ENCODE data around the gene PHLDA2. TPM values are rescaled to one million over a fixed set of nuclear protein-coding genes. Genes with fewer than 3 reads are reported as not detected.
A peak's percentile ranks its signal among the peaks of the same experiment; 100 is the strongest.

Gene PHLDA2
- total and polyA plus RNA-seq, 2 of the 13 experiments (the other 11 are each of a cell fraction or from before 2014, with no cell fraction given) = 0.55 to 0.78 TPM

- peak; percentile 72; the same call in 1 of the 2 replicates for TF ChIP-seq ZNF598 (CRISPR knock-in tag; IDR thresholded peaks at IDR 0.05; ENCODE audit: borderline replicate concordance)
- TF ChIP-seq MAZ (IDR thresholded peaks at IDR 0.05; ENCODE audit: borderline replicate concordance, low read depth, low read length) = no peak
- TF ChIP-seq MAZ (CRISPR knock-in tag; IDR thresholded peaks at IDR 0.05; ENCODE audit: low read depth) = peak; percentile 75
- TF ChIP-seq ZNF281 (CRISPR knock-in tag; IDR thresholded peaks at IDR 0.05; ENCODE audit: borderline replicate concordance) = no peak; the same call in 1 of the 2 replicates
- TF ChIP-seq TEAD3 (CRISPR knock-in tag; optimal IDR thresholded peaks at IDR 0.05; ENCODE audit: borderline replicate concordance) = no peak
- 0 out of 2 replicates have a peak, but pooled peaks have one; percentile 48 for TF ChIP-seq ZBTB42 (CRISPR knock-in tag; IDR thresholded peaks at IDR 0.05)
- TF ChIP-seq ZNF337 (CRISPR knock-in tag; IDR thresholded peaks at IDR 0.05; ENCODE audit: borderline replicate concordance, low read depth) = 0 out of 2 replicates have a peak, but pooled peaks have one; percentile 33
- TF ChIP-seq CREM (IDR thresholded peaks at IDR 0.05) = no peak
- TF ChIP-seq CREM (CRISPR knock-in tag; IDR thresholded peaks at IDR 0.05) = no peak
- TF ChIP-seq MXI1 (IDR thresholded peaks at IDR 0.05; ENCODE audit: borderline replicate concordance, low read depth, low read length) = peak; percentile 64; the same call in 1 of the 3 replicates
- no peak for TF ChIP-seq TERF1 (CRISPR knock-in tag; IDR thresholded peaks at IDR 0.05)
- TF ChIP-seq ZNF296 (CRISPR knock-in tag; conservative IDR thresholded peaks at IDR 0.05) = peak; percentile 69; the same call in 1 of the 2 replicates
- TF ChIP-seq NFE2 (CRISPR knock-in tag; IDR thresholded peaks at IDR 0.05) = peak; percentile 93
- 0 out of 2 replicates have a peak, but pooled peaks have one; percentile 33 for TF ChIP-seq ZNF136 (CRISPR knock-in tag; IDR thresholded peaks at IDR 0.05; ENCODE audit: low read depth)
- TF ChIP-seq SALL1 (CRISPR knock-in tag; IDR thresholded peaks at IDR 0.05) = peak; percentile 16; the same call in 1 of the 2 replicates
- peak; percentile 36; the same call in 1 of the 2 replicates for TF ChIP-seq CTCF (CRISPR knock-in tag; IDR thresholded peaks at IDR 0.05)
- TF ChIP-seq ZNF768 (CRISPR knock-in tag; IDR thresholded peaks at IDR 0.05) = peak; percentile 51
- no peak for TF ChIP-seq ZUFSP (CRISPR knock-in tag; IDR thresholded peaks at IDR 0.05; ENCODE audit: borderline replicate concordance)
- peak; percentile 25; the same call in 1 of the 2 replicates for TF ChIP-seq GZF1 (CRISPR knock-in tag; IDR thresholded peaks at IDR 0.05)
- no peak for TF ChIP-seq ZNF639 (CRISPR knock-in tag; conservative IDR thresholded peaks at IDR 0.05)
These were observed 26.2 kb downstream of the PHLDA2 start (continued) for GRCh38 chr11:2902784-2903671.

Measured in HepG2 (cell line).